Measurements from ENCODE around the gene CCDC106. TPM values are rescaled to one million over a fixed set of nuclear protein-coding genes. Genes with fewer than 3 reads are reported as not detected.

The CCDC106 gene
- total RNA-seq, 3 donors from 2014 or later (not counting 1 experiment from before 2014, with no cell fraction given): 2.0 to 3.2 (median 3.2) TPM

DNA sequence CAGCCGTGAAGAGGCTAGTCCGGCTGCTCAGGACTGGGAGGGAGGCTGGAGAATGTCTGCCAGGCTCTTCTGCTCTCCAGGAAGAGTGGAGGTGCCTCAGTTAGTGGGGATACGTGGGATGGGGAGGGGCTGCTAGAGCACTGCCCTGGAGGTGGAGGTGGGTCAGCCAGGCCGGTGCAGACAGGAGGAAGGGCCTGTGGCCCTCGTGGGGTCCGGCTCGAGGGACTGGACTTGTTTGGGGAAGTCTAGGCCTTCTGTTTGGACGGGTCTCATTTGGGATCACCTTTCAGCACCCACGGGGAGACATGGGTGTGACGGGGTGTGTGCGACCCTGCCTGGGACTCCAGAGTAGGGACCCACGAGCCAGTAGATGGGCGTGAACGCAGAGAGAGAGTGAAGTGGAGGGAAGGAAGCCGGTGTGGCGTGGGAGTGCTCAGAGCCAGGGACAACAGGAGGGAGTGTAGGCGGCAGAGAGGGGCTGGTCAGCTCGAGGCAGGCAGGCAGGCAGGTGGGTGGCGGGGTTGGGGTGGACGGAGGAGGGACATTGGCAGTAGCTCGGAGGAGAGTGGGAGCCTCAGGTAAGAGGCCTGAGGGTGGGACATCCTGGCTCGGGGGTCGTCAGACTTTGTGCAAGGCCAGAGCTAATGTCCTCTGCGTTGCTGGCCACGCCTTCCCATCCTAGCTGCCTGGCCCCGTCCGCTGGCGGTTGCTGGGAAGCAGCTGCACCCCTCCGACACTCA is 38.5 kb downstream of the CCDC106 start:
- peaks cover 5 to 17% of the 10 kb centered on the region in 2 donors for H3K4me1 Mint-ChIP-seq
- H3K4me3 Mint-ChIP-seq: no peak overlapping the region
- ATAC-seq (no peak), DNase-seq (no peak)
- no peaks in the 10 kb centered on the region for H3K27me3 ChIP-seq (ENCODE audit: control insufficient read depth, insufficient read depth, low read length)
- no peaks in the 10 kb centered on the region for H3K9me3 ChIP-seq (ENCODE audit: control insufficient read depth, insufficient read depth, low read length)
- H3K27ac ChIP-seq (ENCODE audit: low read length): no peak overlapping the region
- 96% methylated on average over 29 of the region's 29 CpGs for WGBS (ENCODE audit: insufficient coverage)
- no peaks in the 10 kb centered on the region for H3K36me3 Mint-ChIP-seq
- TF ChIP-seq, protein P1, sequence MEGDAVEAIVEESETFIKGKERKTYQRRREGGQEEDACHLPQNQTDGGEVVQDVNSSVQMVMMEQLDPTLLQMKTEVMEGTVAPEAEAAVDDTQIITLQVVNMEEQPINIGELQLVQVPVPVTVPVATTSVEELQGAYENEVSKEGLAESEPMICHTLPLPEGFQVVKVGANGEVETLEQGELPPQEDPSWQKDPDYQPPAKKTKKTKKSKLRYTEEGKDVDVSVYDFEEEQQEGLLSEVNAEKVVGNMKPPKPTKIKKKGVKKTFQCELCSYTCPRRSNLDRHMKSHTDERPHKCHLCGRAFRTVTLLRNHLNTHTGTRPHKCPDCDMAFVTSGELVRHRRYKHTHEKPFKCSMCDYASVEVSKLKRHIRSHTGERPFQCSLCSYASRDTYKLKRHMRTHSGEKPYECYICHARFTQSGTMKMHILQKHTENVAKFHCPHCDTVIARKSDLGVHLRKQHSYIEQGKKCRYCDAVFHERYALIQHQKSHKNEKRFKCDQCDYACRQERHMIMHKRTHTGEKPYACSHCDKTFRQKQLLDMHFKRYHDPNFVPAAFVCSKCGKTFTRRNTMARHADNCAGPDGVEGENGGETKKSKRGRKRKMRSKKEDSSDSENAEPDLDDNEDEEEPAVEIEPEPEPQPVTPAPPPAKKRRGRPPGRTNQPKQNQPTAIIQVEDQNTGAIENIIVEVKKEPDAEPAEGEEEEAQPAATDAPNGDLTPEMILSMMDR (IDR thresholded peaks at IDR 0.05): no peak
- peaks cover 55% of the 10 kb centered on the region for H3K36me3 ChIP-seq (ENCODE audit: control insufficient read depth, insufficient read depth, low read length)
- peaks cover 7% of the 10 kb centered on the region for H3K4me1 ChIP-seq (ENCODE audit: control insufficient read depth, insufficient read depth, low read length)
- no peaks in the 10 kb centered on the region for H3K27me3 Mint-ChIP-seq (ENCODE audit: low read depth in 2 of 2)
- H3K27ac Mint-ChIP-seq: peak overlapping the region in 1 of 2 donors; percentile 57
- no peak overlapping the region for H3K4me3 ChIP-seq (ENCODE audit: low read length)
- H3K9me3 Mint-ChIP-seq: no peaks in the 10 kb centered on the region
- intact Hi-C loops (cut with micrococcal nuclease): no loop called here

DNA sequence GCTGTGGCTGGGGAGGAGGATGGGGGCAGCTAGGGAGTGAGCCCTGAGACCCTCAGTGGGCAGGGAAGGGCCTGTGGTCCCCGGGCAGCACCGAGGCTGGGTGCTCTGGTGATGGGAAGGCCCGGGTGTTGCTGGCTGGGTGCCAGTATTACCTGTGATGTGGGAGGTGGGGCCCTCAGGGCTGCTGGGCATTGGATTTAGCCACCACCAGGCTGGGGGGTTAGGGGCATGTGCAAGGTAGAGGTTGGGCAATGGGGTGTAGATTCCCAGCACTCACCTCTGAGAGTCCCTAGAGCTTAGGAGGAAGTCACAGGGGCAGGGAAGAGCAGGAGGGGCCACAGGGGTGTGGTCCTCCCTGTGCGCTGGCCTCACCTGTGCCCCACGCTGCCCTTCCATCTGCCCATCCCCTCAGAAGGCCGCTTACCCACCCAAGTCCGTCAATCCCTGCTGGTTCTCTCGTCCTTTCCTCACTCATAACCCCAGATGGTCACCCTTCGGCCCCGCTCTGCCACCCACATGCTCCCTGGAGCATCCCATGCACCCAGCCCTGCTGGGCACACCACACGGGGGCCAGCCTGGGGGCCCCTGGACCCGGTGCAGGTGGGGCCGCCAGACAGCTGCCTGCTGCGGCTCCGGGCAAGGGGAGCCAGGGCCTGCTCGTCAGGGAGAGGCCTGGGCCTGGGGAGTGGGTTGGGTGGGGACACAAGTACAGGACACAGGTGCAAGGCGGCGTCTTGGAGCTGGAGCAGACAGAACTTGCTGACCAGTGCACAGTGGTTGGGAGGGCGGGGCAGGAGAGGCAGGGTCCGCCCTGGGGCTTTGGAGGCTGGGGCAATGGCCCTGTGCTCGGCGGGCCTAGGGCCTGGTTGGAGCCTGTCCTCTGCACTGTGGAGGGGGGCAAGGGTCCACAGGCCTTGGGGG is 39.5 kb downstream of the CCDC106 start:
- Histone ChIP-seq H3K36me3 (ENCODE audit: control insufficient read depth, insufficient read depth, low read length) (peaks cover 55% of the 10 kb centered on the region), H3K27me3 (ENCODE audit: control insufficient read depth, insufficient read depth, low read length) (no peaks in the 10 kb centered on the region), H3K27ac (ENCODE audit: low read length) (no peak overlapping the region), H3K4me1 (ENCODE audit: control insufficient read depth, insufficient read depth, low read length) (peaks cover 7% of the 10 kb centered on the region), H3K9me3 (ENCODE audit: control insufficient read depth, insufficient read depth, low read length) (no peaks in the 10 kb centered on the region), H3K4me3 (ENCODE audit: low read length) (no peak overlapping the region)
- intact Hi-C loops (cut with micrococcal nuclease): no loop called here
- TF ChIP-seq, protein P1 (IDR thresholded peaks at IDR 0.05): no peak
- DNase-seq (no peak), ATAC-seq (no peak)
- peak overlapping the region in 1 of 2 donors; percentile 29 for H3K27ac Mint-ChIP-seq
- H3K4me1 Mint-ChIP-seq: peaks cover 5 to 17% of the 10 kb centered on the region in 2 donors
- WGBS (ENCODE audit: insufficient coverage): 96% methylated on average over 22 of the region's 22 CpGs
- H3K27me3 Mint-ChIP-seq (ENCODE audit: low read depth in 2 of 2): no peaks in the 10 kb centered on the region
- H3K9me3 Mint-ChIP-seq: no peaks in the 10 kb centered on the region
- H3K36me3 Mint-ChIP-seq: no peaks in the 10 kb centered on the region
- no peak overlapping the region for H3K4me3 Mint-ChIP-seq

DNA sequence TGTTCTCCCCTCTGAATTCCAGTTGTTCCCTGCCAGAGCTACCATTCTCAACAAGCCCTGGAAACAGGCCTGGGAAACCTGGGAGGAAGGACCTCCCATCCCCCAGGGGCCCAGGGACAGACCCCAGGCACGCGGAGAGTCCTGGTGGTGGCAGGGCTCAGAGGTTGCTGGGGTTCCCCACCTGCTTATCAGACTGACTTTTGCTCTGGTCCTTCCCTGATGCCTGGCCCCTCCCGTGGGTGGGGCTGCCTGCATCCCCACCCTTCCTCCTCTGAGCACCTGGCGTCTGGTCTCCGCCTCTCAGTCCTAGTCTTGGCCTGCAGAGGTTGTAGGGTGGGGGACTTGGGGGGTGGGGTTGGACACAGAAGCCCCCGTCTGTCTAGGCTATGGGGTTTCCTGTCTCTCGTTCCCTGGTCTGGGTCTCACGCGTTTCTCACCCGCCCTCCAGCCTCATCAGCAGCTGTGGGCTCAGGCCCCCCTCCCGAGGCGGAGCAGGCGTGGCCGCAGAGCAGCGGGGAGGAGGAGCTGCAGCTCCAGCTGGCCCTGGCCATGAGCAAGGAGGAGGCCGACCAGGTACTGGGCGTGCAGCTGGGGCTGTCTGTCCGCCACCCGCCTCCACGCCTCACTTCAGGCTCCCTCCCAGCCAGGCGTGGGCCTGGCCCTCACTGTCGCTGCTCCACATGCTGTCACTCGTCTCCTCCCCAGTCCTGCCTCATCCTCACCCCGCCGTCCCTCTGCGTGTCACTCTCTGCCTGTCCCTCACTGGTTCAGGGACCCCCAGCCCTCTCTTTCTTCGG is 40.6 kb downstream of the CCDC106 start:
- intact Hi-C loops (cut with micrococcal nuclease): no loop called here
- no peaks in the 10 kb centered on the region for H3K9me3 Mint-ChIP-seq
- DNase-seq (no peak), ATAC-seq (no peak)
- H3K27ac ChIP-seq (ENCODE audit: low read length): no peak overlapping the region
- no peak overlapping the region for H3K4me3 ChIP-seq (ENCODE audit: low read length)
- no peaks in the 10 kb centered on the region for H3K9me3 ChIP-seq (ENCODE audit: control insufficient read depth, insufficient read depth, low read length)
- TF ChIP-seq, protein P1 (IDR thresholded peaks at IDR 0.05): no peak
- peaks cover 7% of the 10 kb centered on the region for H3K4me1 ChIP-seq (ENCODE audit: control insufficient read depth, insufficient read depth, low read length)
- H3K4me1 Mint-ChIP-seq: peaks cover 3 to 17% of the 10 kb centered on the region in 2 donors
- H3K36me3 ChIP-seq (ENCODE audit: control insufficient read depth, insufficient read depth, low read length): peaks cover 61% of the 10 kb centered on the region
- no peak overlapping the region for H3K27ac Mint-ChIP-seq
- H3K36me3 Mint-ChIP-seq: no peaks in the 10 kb centered on the region
- H3K27me3 Mint-ChIP-seq (ENCODE audit: low read depth in 2 of 2): no peaks in the 10 kb centered on the region
- no peak overlapping the region for H3K4me3 Mint-ChIP-seq
- H3K27me3 ChIP-seq (ENCODE audit: control insufficient read depth, insufficient read depth, low read length): no peaks in the 10 kb centered on the region
- 78% methylated on average over 25 of the region's 27 CpGs for WGBS (ENCODE audit: insufficient coverage)
